ENCODE measurements around the gene TES.
"Not testable (repeated sequence)": the region's sequence is repeated elsewhere in the genome, so short reads cannot be mapped to it uniquely, and the experiment has no call there.

TES gene

GRCh38 chr7:116210345-116211005, at the start of gene TES:
TSS of gene TES (plus strand) at chr7:116210539. CDS start at chr7:116210708, 169 bp downstream.
- DNase-seq (ENCODE audit: low read depth in 2 of 2) = peak; percentile 42 to 58

- DNase-seq (ENCODE audit: low read depth in 2 of 2) = no peak
Measured at GRCh38 chr7:116161728-116162127, 48.6 kb upstream of the TES start.

GRCh38 chr7:116162254-116162653, 48.1 kb upstream of the TES start:
- DNase-seq (ENCODE audit: low read depth in 2 of 2) = no peak

- DNase-seq (ENCODE audit: low read depth in 2 of 2) = no peak
Measured at GRCh38 chr7:116162992-116163391, 47.3 kb upstream of the TES start.

GRCh38 chr7:116164552-116165306, 45.6 kb upstream of the TES start:
- no peak for DNase-seq (ENCODE audit: low read depth in 2 of 2)

- no peak for DNase-seq (ENCODE audit: low read depth in 2 of 2)
Measured at GRCh38 chr7:116165717-116166116, 44.6 kb upstream of the TES start.

GRCh38 chr7:116166156-116166555, 44.2 kb upstream of the TES start:
- DNase-seq (ENCODE audit: low read depth in 2 of 2) = no peak

- DNase-seq (ENCODE audit: low read depth in 2 of 2) = no peak
Measured at GRCh38 chr7:116167177-116167576, 43.2 kb upstream of the TES start.

- no peak for DNase-seq (ENCODE audit: low read depth in 2 of 2)
Measured at GRCh38 chr7:116169060-116169459, 41.3 kb upstream of the TES start.

GRCh38 chr7:116170180-116170579, 40.2 kb upstream of the TES start:
- no peak for DNase-seq (ENCODE audit: low read depth in 2 of 2)

GRCh38 chr7:116171094-116171493, 39.2 kb upstream of the TES start:
- no peak for DNase-seq (ENCODE audit: low read depth in 2 of 2)

- no peak for DNase-seq (ENCODE audit: low read depth in 2 of 2)
Measured at GRCh38 chr7:116172353-116172752, 38.0 kb upstream of the TES start.

GRCh38 chr7:116173051-116174028, 37.0 kb upstream of the TES start:
- peak in 1 of 2 donors; percentile 25 for DNase-seq (ENCODE audit: low read depth in 2 of 2)

GRCh38 chr7:116175095-116175494, 35.2 kb upstream of the TES start:
- DNase-seq (ENCODE audit: low read depth in 2 of 2) = not testable (repeated sequence)

- DNase-seq (ENCODE audit: low read depth in 2 of 2) = no peak
Measured at GRCh38 chr7:116176226-116176625, 34.1 kb upstream of the TES start.

GRCh38 chr7:116177009-116177408, 33.3 kb upstream of the TES start:
- DNase-seq (ENCODE audit: low read depth in 2 of 2) = no peak

GRCh38 chr7:116180302-116180701, 30.0 kb upstream of the TES start:
- peak in 1 of 2 donors; percentile 12 for DNase-seq (ENCODE audit: low read depth in 2 of 2)

GRCh38 chr7:116182023-116182422, 28.3 kb upstream of the TES start:
- DNase-seq (ENCODE audit: low read depth in 2 of 2) = no peak

GRCh38 chr7:116185450-116185849, 24.9 kb upstream of the TES start:
- DNase-seq (ENCODE audit: low read depth in 2 of 2) = no peak

GRCh38 chr7:116185956-116186355, 24.4 kb upstream of the TES start:
- DNase-seq (ENCODE audit: low read depth in 2 of 2) = no peak

- DNase-seq (ENCODE audit: low read depth in 2 of 2) = no peak
Measured at GRCh38 chr7:116187400-116187799, 22.9 kb upstream of the TES start.

Measured in activated CD4-positive, alpha-beta T cell treated with anti-CD3 and anti-CD28 coated beads for 24 hours (primary cell).